Body of pancreas (tissue), 4 donors: ENCODE measurements around the gene HIVEP2.

ENCODE experiments used
- CTCF ChIP-seq, 7 experiments: fragments of 450-650 bp in 4 of 7; fragments of 200-600 bp in 3 of 7; sonication (generic) in 3 of 7; IDR thresholded peaks; one replicate each; pipeline ENCODE4 v1.5.1; 2016 to 2019; ENCODE audit warnings: antibody characterized with exemption in 7 of 7
- POLR2A ChIP-seq, 3 donors: fragments of 450-650 bp; IDR thresholded peaks; one replicate each; pipeline ENCODE4 v1.6.1; 2016; ENCODE audit warnings: antibody characterized with exemption in 3 of 3, mild to moderate bottlenecking in 2 of 3

GRCh38 chr6:142729618-142730017 lies 215.4 kb downstream of the HIVEP2 start:
- TF ChIP-seq CTCF (IDR thresholded peaks at IDR 0.05) = no peak
- no peak for TF ChIP-seq POLR2A (IDR thresholded peaks at IDR 0.05)
